Measurements from ENCODE around the gene PRKG1.

GRCh38 chr10:51585742-51586141, 511.5 kb downstream of the PRKG1 start:
- TF ChIP-seq CTCF (optimal IDR thresholded peaks at IDR 0.05 in 1 of 3, IDR thresholded peaks at IDR 0.05 in 1 of 3, conservative IDR thresholded peaks at IDR 0.05 in 1 of 3; ENCODE audit: extremely low read depth in 1 of 3, insufficient read depth in 2 of 3, low read length in 3 of 3) = no peak
- TF ChIP-seq EZH2 (IDR thresholded peaks at IDR 0.05; ENCODE audit: low read length) = no peak

All from keratinocyte (primary cell).